ENCODE measurements around the gene LSAMP. TPM values are rescaled to one million over a fixed set of nuclear protein-coding genes. Genes with fewer than 3 reads are reported as not detected.
"Not testable (repeated sequence)": the region's sequence is repeated elsewhere in the genome, so short reads cannot be mapped to it uniquely, and the experiment has no call there.

The LSAMP gene
- total RNA-seq, 6 experiments from 2014 or later = under 0.01 to 0.22 (median 0.12) TPM; not detected in 1

GRCh38 chr3:115784739-115785536 lies 660.3 kb downstream of the LSAMP start:
- intact Hi-C loops (cut with DNase I) = no loop called here
- H3K27me3 ChIP-seq = no peaks in the 10 kb centered on the region
- H3K4me3 ChIP-seq = peak overlapping the region; percentile 79 to 89 (median 81)
- ATAC-seq (peak in 1 of 4 donors; percentile 8), DNase-seq (no peak)
- H3K9me3 ChIP-seq = no peaks in the 10 kb centered on the region
- H3K4me1 ChIP-seq = peaks cover 0 to 7% (median 0%) of the 10 kb centered on the region in 4 donors
- peak overlapping the region in 1 of 3 donors; percentile 94 for H3K27ac ChIP-seq
- no peak for TF ChIP-seq POLR2A (IDR thresholded peaks at IDR 0.05)
- peak in 1 of 4 donors; percentile 5 for TF ChIP-seq CTCF (IDR thresholded peaks at IDR 0.05)
- no peaks in the 10 kb centered on the region for H3K36me3 ChIP-seq
- WGBS (ENCODE audit: insufficient coverage, low coverage, low lambda C conversion rate, missing lambda C conversion rate) = 3% methylated on average over 11 of the region's 11 CpGs

- H3K27ac ChIP-seq = peak overlapping the region; percentile 85 to 94 (median 86)
- WGBS (ENCODE audit: insufficient coverage, low coverage, low lambda C conversion rate, missing lambda C conversion rate) = 0% methylated on average over 21 of the region's 81 CpGs
Observed at GRCh38 chr3:115783938-115784738, 661.1 kb downstream of the LSAMP start.

GRCh38 chr3:115783426-115783825 lies 661.9 kb downstream of the LSAMP start:
- ATAC-seq; intact Hi-C loops (cut with DNase I): not testable (repeated sequence)
- peak overlapping the region; percentile 79 to 89 (median 81) for H3K4me3 ChIP-seq

More at GRCh38 chr3:115783938-115784738, 661.1 kb downstream of the LSAMP start:
- TF ChIP-seq POLR2A (IDR thresholded peaks at IDR 0.05) = peak; percentile 73
- peak; percentile 97 to 99 (median 98) for TF ChIP-seq CTCF (IDR thresholded peaks at IDR 0.05)
- no peaks in the 10 kb centered on the region for H3K36me3 ChIP-seq
- peak overlapping the region; percentile 79 to 89 (median 81) for H3K4me3 ChIP-seq
- H3K4me1 ChIP-seq = peaks cover 0 to 7% (median 0%) of the 10 kb centered on the region in 4 donors
- no peaks in the 10 kb centered on the region for H3K9me3 ChIP-seq
- no peaks in the 10 kb centered on the region for H3K27me3 ChIP-seq
- ATAC-seq (peak; percentile 94 to 98 (median 96)), DNase-seq (peak; percentile 88 to 95 (median 92))
- intact Hi-C loops (cut with DNase I) = no loop called here

GRCh38 chr3:115779011-115779410 lies 666.3 kb downstream of the LSAMP start:
- WGBS (ENCODE audit: insufficient coverage, low coverage, low lambda C conversion rate, missing lambda C conversion rate) = 75% methylated on average over 2 of the region's 2 CpGs

More at GRCh38 chr3:115783426-115783825, 661.9 kb downstream of the LSAMP start:
- H3K9me3 ChIP-seq, DNase-seq, H3K4me1 ChIP-seq, H3K27me3 ChIP-seq, H3K36me3 ChIP-seq: not testable (repeated sequence)
- H3K27ac ChIP-seq = peak overlapping the region in 2 of 3 donors; percentile 86 to 94
- 54% methylated on average over 13 of the region's 13 CpGs for WGBS (ENCODE audit: insufficient coverage, low coverage, low lambda C conversion rate, missing lambda C conversion rate)

More at GRCh38 chr3:115779011-115779410, 666.3 kb downstream of the LSAMP start:
- Histone ChIP-seq H3K4me3 (no peak overlapping the region), H3K27ac (no peak overlapping the region), H3K36me3 (no peaks in the 10 kb centered on the region), H3K4me1 (no peaks in the 10 kb centered on the region), H3K27me3 (no peaks in the 10 kb centered on the region), H3K9me3 (no peaks in the 10 kb centered on the region)
- DNase-seq (no peak), ATAC-seq (no peak)
- intact Hi-C loops (cut with DNase I) = no loop called here
- TF ChIP-seq CTCF (IDR thresholded peaks at IDR 0.05) (no peak), POLR2A (IDR thresholded peaks at IDR 0.05) (no peak)
